ENCODE data around the gene SERPING1.

SERPING1 gene

DNA sequence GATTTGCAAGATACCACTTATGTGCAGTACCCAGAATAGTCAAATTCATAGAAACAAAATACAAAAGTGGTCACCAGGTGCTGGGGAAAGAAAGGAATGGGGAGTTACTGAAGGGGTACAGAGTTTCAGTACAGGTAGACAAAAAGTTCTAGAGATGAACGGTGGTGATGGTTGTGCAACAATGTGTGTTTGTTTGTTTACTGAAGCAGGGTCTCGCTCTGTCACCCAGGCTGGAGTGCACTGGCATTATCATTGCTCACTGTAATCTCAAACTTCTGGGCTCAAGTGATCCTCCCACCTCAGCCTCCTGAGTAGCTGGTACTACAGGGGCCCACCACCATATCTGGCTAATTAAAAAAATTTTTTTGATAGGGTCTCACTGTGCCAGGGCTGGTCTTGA lies 42.1 kb upstream of the SERPING1 start:
- no peaks in the 10 kb centered on the region for H3K9me3 ChIP-seq (ENCODE audit: control insufficient read depth, low read length)
- no peaks in the 10 kb centered on the region for H3K79me2 ChIP-seq
- H3K27me3 ChIP-seq (ENCODE audit: control insufficient read depth, insufficient read depth, low read length), result no peaks in the 10 kb centered on the region
- H3K9ac ChIP-seq, result no peak overlapping the region
- no peak overlapping the region for H3K4me3 ChIP-seq (ENCODE audit: low read depth, low read length)
- H3K4me2 ChIP-seq (ENCODE audit: low read length), result no peak overlapping the region
- TF ChIP-seq, protein P1, sequence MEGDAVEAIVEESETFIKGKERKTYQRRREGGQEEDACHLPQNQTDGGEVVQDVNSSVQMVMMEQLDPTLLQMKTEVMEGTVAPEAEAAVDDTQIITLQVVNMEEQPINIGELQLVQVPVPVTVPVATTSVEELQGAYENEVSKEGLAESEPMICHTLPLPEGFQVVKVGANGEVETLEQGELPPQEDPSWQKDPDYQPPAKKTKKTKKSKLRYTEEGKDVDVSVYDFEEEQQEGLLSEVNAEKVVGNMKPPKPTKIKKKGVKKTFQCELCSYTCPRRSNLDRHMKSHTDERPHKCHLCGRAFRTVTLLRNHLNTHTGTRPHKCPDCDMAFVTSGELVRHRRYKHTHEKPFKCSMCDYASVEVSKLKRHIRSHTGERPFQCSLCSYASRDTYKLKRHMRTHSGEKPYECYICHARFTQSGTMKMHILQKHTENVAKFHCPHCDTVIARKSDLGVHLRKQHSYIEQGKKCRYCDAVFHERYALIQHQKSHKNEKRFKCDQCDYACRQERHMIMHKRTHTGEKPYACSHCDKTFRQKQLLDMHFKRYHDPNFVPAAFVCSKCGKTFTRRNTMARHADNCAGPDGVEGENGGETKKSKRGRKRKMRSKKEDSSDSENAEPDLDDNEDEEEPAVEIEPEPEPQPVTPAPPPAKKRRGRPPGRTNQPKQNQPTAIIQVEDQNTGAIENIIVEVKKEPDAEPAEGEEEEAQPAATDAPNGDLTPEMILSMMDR (IDR thresholded peaks at IDR 0.05), result no peak
- H3K4me1 ChIP-seq, result no peaks in the 10 kb centered on the region
- no peak overlapping the region for H2AFZ ChIP-seq
- H3K27ac ChIP-seq, result no peak overlapping the region
- H3K36me3 ChIP-seq (ENCODE audit: control insufficient read depth, insufficient read depth, low read length), result no peaks in the 10 kb centered on the region

DNA sequence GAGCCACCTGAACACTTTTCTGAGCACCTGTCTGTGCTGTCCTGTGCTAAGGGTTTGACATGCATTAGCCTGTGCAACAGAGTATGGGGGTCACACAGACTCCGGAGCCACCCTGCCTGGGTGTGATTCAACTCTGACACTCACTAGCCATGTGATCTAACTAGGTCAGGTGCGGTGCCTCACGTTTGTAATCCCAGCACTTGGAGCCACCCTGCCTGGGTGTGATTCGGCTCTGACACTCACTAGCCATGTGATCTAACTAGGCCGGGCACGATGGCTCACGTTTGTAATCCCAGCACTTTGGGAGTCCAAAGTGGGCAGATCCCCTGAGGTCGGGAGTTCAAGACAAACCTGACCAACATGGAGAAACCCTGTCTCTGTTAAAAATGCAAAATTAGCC lies 41.4 kb upstream of the SERPING1 start:
- no peaks in the 10 kb centered on the region for H3K4me1 ChIP-seq
- H3K36me3 ChIP-seq (ENCODE audit: control insufficient read depth, insufficient read depth, low read length), result no peaks in the 10 kb centered on the region
- TF ChIP-seq, protein P1 (IDR thresholded peaks at IDR 0.05), result no peak
- H3K9ac ChIP-seq, result no peak overlapping the region
- H3K79me2 ChIP-seq, result no peaks in the 10 kb centered on the region
- no peaks in the 10 kb centered on the region for H3K27me3 ChIP-seq (ENCODE audit: control insufficient read depth, insufficient read depth, low read length)
- H3K9me3 ChIP-seq (ENCODE audit: control insufficient read depth, low read length), result no peaks in the 10 kb centered on the region
- H3K4me3 ChIP-seq (ENCODE audit: low read depth, low read length), result no peak overlapping the region
- H3K27ac ChIP-seq, result no peak overlapping the region
- H2AFZ ChIP-seq, result no peak overlapping the region
- no peak overlapping the region for H3K4me2 ChIP-seq (ENCODE audit: low read length)

- H3K4me2 ChIP-seq (ENCODE audit: low read length), result no peak overlapping the region
- no peak overlapping the region for H3K9ac ChIP-seq
- H3K27ac ChIP-seq, result no peak overlapping the region
- no peaks in the 10 kb centered on the region for H3K36me3 ChIP-seq (ENCODE audit: control insufficient read depth, insufficient read depth, low read length)
- no peaks in the 10 kb centered on the region for H3K27me3 ChIP-seq (ENCODE audit: control insufficient read depth, insufficient read depth, low read length)
- H3K9me3 ChIP-seq (ENCODE audit: control insufficient read depth, low read length), result no peaks in the 10 kb centered on the region
- H3K4me3 ChIP-seq (ENCODE audit: low read depth, low read length), result no peak overlapping the region
- H2AFZ ChIP-seq, result no peak overlapping the region
- H3K4me1 ChIP-seq, result no peaks in the 10 kb centered on the region
- TF ChIP-seq, protein P1 (IDR thresholded peaks at IDR 0.05), result no peak
- H3K79me2 ChIP-seq, result no peaks in the 10 kb centered on the region
These were observed 37.3 kb upstream of the SERPING1 start for GRCh38 chr11:57560146-57560545.

GRCh38 chr11:57562596-57562995 lies 34.9 kb upstream of the SERPING1 start:
- Histone ChIP-seq H3K4me1 (no peaks in the 10 kb centered on the region), H3K27ac (no peak overlapping the region), H3K79me2 (no peaks in the 10 kb centered on the region), H3K36me3 (ENCODE audit: control insufficient read depth, insufficient read depth, low read length) (no peaks in the 10 kb centered on the region), H3K4me3 (ENCODE audit: low read depth, low read length) (no peak overlapping the region), H3K27me3 (ENCODE audit: control insufficient read depth, insufficient read depth, low read length) (no peaks in the 10 kb centered on the region), H3K9me3 (ENCODE audit: control insufficient read depth, low read length) (no peaks in the 10 kb centered on the region), H2AFZ (no peak overlapping the region), H3K4me2 (ENCODE audit: low read length) (no peak overlapping the region), H3K9ac (no peak overlapping the region)
- TF ChIP-seq, protein P1 (IDR thresholded peaks at IDR 0.05), result no peak

- TF ChIP-seq, protein P1 (IDR thresholded peaks at IDR 0.05), result no peak
- Histone ChIP-seq H3K36me3 (ENCODE audit: control insufficient read depth, insufficient read depth, low read length) (no peaks in the 10 kb centered on the region), H3K4me3 (ENCODE audit: low read depth, low read length) (peak overlapping the region; percentile 27), H3K79me2 (no peaks in the 10 kb centered on the region), H3K9ac (no peak overlapping the region), H3K27ac (peak overlapping the region; percentile 55), H2AFZ (peak overlapping the region; percentile 25), H3K4me2 (ENCODE audit: low read length) (peak overlapping the region; percentile 65), H3K9me3 (ENCODE audit: control insufficient read depth, low read length) (no peaks in the 10 kb centered on the region), H3K27me3 (ENCODE audit: control insufficient read depth, insufficient read depth, low read length) (no peaks in the 10 kb centered on the region), H3K4me1 (no peaks in the 10 kb centered on the region)
These were observed 31.2 kb upstream of the SERPING1 start for GRCh38 chr11:57566005-57566904.
